GM18507 (cell line): Measurements from ENCODE around the gene TFCP2L1.
"Not testable (repeated sequence)": the region's sequence is repeated elsewhere in the genome, so short reads cannot be mapped to it uniquely, and the experiment has no call there.

Experiments
- DNase-seq: peaks from one replicate; pipeline ENCODE4 v3.0.0; 2011; ENCODE audit warnings: low read depth; ENCODE audit not compliant: insufficient read length; ENCODE audit errors: extremely low spot score
- FAIRE-seq: peaks from 2 replicates; lab custom pipeline; 2011; peaks lifted over from hg19 to GRCh38; lab: Jason Lieb, UNC

The TFCP2L1 gene

GRCh38 chr2:121234144-121234543 lies 50.9 kb downstream of the TFCP2L1 start:
- DNase-seq = no peak
- FAIRE-seq = no peak

GRCh38 chr2:121233486-121234110 lies 51.4 kb downstream of the TFCP2L1 start:
- no peak for DNase-seq
- FAIRE-seq = no peak

GRCh38 chr2:121232626-121233265 lies 52.3 kb downstream of the TFCP2L1 start:
- no peak for FAIRE-seq
- no peak for DNase-seq

- no peak for FAIRE-seq
- DNase-seq = no peak
Observed at GRCh38 chr2:121231385-121232000, 53.5 kb downstream of the TFCP2L1 start.

- FAIRE-seq (no peak), DNase-seq (no peak)
Observed at GRCh38 chr2:121228521-121228920, 56.5 kb downstream of the TFCP2L1 start.

GRCh38 chr2:121227381-121228144 lies 57.4 kb downstream of the TFCP2L1 start:
- not testable (repeated sequence) for DNase-seq, FAIRE-seq

DNA sequence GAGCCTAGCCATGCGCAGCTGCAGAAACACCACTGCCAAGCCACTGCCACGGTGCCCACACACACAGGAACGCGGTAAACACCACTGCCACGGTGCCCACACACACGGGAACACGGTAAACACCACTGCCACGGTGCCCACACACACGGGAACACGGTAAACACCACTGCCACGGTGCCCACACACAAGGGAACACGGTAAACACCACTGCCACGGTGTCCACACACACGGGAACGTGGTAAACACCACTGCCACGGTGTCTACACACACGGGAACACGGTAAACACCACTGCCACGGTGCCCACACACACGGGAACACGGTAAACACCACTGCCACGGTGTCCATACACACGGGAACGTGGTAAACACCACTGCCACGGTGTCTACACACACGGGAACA lies 59.3 kb downstream of the TFCP2L1 start:
- not testable (repeated sequence) for DNase-seq, FAIRE-seq

DNA sequence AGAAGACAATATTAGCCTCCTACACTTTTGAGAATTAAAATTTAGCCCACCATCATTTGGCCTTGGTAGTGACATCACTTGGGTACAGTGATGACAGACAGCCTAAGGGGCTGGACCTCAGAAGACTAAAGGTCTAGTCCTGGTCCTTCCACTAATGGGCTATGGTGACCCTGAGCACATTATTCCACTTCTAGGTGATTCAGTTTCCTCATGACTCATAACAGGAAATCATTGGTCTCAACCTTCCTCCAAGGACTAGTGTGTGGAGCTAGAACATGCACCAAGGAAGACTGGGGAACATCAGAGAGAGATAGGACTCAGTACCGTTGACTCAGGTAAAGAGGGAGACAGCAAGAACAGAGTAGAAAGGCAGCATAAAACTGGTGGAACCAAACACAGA lies 64.0 kb downstream of the TFCP2L1 start:
- DNase-seq = no peak
- no peak for FAIRE-seq

- DNase-seq = no peak
- no peak for FAIRE-seq
Observed at GRCh38 chr2:121219866-121220265, 65.1 kb downstream of the TFCP2L1 start.

- FAIRE-seq = no peak
Observed at GRCh38 chr2:121218386-121218938, 66.5 kb downstream of the TFCP2L1 start.

GRCh38 chr2:121217627-121218026 lies 67.4 kb downstream of the TFCP2L1 start:
- FAIRE-seq (no peak), DNase-seq (no peak)

More at GRCh38 chr2:121218386-121218938, 66.5 kb downstream of the TFCP2L1 start:
- DNase-seq = no peak

DNA sequence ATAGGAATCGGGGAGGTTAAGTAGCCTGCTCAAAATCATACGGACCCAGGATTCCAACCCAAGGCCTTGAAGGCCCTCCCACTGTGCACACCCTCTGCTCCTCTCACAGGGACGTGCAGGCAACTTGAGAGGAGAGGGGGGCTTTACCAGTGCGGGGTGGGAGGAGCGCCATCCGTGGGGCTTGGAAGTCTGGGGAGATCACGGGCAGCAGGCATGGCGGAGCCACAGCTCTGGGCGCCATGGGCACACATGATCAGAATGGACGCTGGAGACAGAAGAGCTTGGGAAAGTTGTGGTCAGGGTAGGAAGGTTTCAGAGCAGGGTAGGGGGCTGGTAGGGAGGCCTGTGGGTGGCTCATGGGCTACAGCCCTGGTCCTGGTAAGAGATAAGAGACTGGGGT lies 70.7 kb downstream of the TFCP2L1 start:
- DNase-seq = no peak

DNA sequence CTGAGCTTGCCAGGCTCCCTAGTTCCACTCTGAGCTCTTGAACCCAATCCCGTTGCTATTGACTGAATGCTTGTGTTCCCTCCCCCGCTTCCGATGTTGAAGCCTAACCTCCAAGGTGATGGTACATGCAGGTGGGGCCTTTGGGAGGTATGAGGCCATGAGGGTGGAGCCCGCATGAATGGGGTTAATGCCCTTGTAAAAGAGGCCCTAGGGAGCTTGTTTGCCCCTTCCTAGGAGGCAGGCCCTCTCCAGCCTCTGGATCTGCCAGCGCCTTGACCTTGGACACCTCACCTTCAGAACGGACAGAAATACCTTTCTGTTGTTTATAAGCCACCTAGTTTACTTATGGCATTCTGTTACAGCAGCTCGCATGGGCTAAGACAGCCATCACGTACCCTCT lies 71.6 kb downstream of the TFCP2L1 start:
- no peak for FAIRE-seq

More for the DNA sequence above, 70.7 kb downstream of the TFCP2L1 start:
- no peak for FAIRE-seq

GRCh38 chr2:121212661-121213325 lies 72.2 kb downstream of the TFCP2L1 start:
- DNase-seq (no peak), FAIRE-seq (no peak)

More for the DNA sequence above, 71.6 kb downstream of the TFCP2L1 start:
- DNase-seq = no peak

DNA sequence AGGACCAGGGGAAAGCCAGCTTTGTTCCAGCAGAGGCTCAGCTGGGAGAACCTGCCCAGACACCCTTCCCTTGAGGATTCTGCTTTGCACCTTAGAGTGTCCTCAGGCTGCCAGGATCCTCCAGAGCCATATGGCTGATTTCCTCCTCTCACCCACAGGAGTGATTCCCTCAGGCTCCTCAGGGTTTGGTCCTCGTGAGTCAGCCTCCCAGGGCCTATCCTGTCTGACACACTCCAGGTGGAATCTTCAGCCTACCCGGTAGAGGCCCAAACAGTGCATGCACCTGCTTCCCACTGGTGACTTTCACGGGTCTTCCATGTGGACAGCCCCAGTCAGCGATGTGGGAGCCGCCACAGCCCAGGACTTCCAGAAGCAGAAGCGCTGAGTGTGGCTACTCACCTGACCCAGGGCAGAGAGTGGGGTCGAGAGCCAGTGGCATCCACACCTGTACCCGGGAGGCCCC lies 73.3 kb downstream of the TFCP2L1 start:
- no peak for DNase-seq

GRCh38 chr2:121211251-121211650 lies 73.8 kb downstream of the TFCP2L1 start:
- FAIRE-seq (no peak), DNase-seq (no peak)

More for the DNA sequence above, 73.3 kb downstream of the TFCP2L1 start:
- FAIRE-seq = no peak

DNA sequence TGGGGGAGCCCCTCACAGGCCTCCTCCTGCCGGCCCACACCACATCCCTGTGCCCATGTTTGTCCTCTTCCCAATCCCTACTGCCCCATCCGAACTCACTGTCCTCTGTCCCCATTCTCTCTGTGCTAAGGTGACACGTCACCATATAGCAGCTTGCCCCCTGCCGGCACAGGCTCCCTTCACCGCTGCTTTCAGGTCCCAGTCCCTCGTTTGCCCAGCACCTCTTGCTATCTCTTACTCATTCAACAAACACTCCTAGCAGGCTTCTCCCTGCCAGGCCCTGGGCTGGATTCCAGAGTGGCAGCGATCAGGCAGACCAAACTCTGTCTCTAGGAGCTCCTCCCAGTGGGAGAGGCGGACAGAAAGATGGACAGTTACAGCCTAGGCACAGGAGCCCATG lies 74.3 kb downstream of the TFCP2L1 start:
- no peak for DNase-seq
- FAIRE-seq = no peak

DNA sequence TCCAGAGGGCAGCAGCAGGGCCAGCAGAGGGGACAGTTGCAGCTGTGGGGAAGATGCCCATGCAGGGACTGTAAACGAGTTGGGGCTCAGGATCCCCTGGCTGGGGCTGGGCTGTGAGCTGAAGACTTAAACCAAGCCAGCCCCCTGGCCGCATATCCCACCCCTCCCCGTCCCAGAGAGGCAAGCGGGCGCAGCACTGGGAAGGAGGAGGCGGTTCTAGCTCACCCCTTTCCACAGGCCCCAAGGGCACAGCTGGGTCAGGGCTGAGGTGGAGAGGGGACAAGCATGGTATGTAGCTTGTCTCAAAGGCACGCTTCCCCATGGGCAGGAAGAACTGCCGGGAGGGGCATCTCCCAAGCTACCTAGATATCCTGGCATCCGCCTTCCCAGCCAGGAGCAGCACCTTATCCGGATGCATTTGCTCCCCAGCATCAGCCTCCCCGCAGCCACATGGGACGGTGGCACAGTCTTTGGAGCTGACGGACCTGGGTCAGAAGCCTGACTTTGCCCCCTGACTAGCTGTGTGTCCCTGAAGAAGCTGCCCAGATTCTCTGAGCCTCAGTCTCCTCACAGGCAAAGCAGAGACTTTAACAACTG lies 75.9 kb downstream of the TFCP2L1 start:
- no peak for FAIRE-seq
- no peak for DNase-seq

DNA sequence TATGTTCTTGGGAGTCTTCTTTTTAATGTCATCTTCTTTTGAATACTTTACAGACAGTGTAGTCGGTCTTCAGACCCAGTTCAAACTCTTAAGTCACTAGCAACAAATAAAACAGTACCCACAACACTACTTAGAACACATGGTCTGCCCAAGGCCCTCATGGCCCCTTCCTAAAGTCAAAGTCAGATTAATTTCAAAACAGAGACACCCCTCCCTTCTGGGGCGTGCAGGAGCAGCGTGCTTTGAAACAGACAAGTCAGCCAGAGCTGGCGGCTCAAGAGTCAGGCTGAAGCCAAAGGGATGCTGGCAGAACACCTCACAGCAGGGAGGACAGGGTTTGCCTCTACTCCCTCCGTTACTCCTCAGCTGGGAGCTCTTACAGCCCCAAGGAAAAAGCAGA lies 77.5 kb downstream of the TFCP2L1 start:
- FAIRE-seq (no peak), DNase-seq (no peak)
